GM23338 (cell line): Measurements from ENCODE around the gene KCNH5.

Experiments
- CREB1 ChIP-seq: fragments of 250-450 bp; sonication (Bioruptor Pico); IDR thresholded peaks from 2 replicates; pipeline ENCODE4 v1.5.0; 2020; ENCODE audit warnings: low read depth, mild to moderate bottlenecking, moderate library complexity
- CTCF ChIP-seq, 2 experiments: fragments of 200-600 bp in 1 of 2; sonication (generic) in 1 of 2; conservative IDR thresholded peaks; 2 replicates each; pipeline versions ENCODE4 v1.5.1 to v1.6.1; 2016 to 2017; ENCODE audit warnings: antibody characterized with exemption in 2 of 2, low read depth in 2 of 2, mild to moderate bottlenecking in 2 of 2, moderate library complexity in 1 of 2
- ETS1 ChIP-seq: IDR thresholded peaks from 2 replicates; pipeline ENCODE4 v1.6.1; 2016; ENCODE audit warnings: antibody characterized with exemption
- EZH2 ChIP-seq: fragments of 200-600 bp; sonication (generic); IDR thresholded peaks from one replicate; pipeline ENCODE4 v1.8.0; 2017; ENCODE audit warnings: antibody characterized with exemption, mild to moderate bottlenecking, low read depth; ENCODE audit not compliant: unreplicated experiment
- EZH2phosphoT487 ChIP-seq: fragments of 200-600 bp; sonication (generic); IDR thresholded peaks from one replicate; pipeline ENCODE4 v1.8.1; 2018; ENCODE audit warnings: antibody characterized with exemption; ENCODE audit not compliant: unreplicated experiment
- JUNB ChIP-seq: IDR thresholded peaks from one replicate; pipeline ENCODE4 v1.6.1; 2016; ENCODE audit warnings: antibody characterized with exemption; ENCODE audit not compliant: unreplicated experiment
- POLR2AphosphoS5 ChIP-seq: IDR thresholded peaks from 2 replicates; pipeline ENCODE4 v1.6.1; 2016; ENCODE audit warnings: antibody characterized with exemption, low read depth
- REST ChIP-seq: IDR thresholded peaks from one replicate; pipeline ENCODE4 v1.6.1; 2018; ENCODE audit warnings: antibody characterized with exemption; ENCODE audit not compliant: unreplicated experiment
- STAT1 ChIP-seq: IDR thresholded peaks from one replicate; pipeline ENCODE4 v1.6.1; 2016; ENCODE audit warnings: antibody characterized with exemption; ENCODE audit not compliant: unreplicated experiment

GRCh38 chr14:62796431-62796830 lies 248.8 kb downstream of the KCNH5 start:
- TF ChIP-seq CTCF (conservative IDR thresholded peaks at IDR 0.05; ENCODE audit: low read depth in 2 of 2) = no peak
- TF ChIP-seq POLR2AphosphoS5 = no peak
- no peak for TF ChIP-seq JUNB
- TF ChIP-seq EZH2 = no peak
- TF ChIP-seq REST = no peak
- no peak for TF ChIP-seq STAT1
- no peak for TF ChIP-seq EZH2phosphoT487
- no peak for TF ChIP-seq CREB1 (CRISPR knock-in tag)
- TF ChIP-seq ETS1 = no peak
